A673 (cell line): ENCODE data around the gene CDHR2.

Source experiments
- EZH2 ChIP-seq: fragments of 200-600 bp; sonication (generic); IDR thresholded peaks from 2 replicates; pipeline ENCODE4 v1.6.1; 2017; ENCODE audit warnings: borderline replicate concordance, low read depth, mild to moderate bottlenecking, mixed read lengths, antibody characterized with exemption, low read length; ENCODE audit not compliant: poor library complexity, severe bottlenecking
- TF ChIP-seq, protein P1 (sequence below): fragments of 300-800, 200-600 bp; sonication (generic); conservative IDR thresholded peaks from 2 replicates; pipeline ENCODE4 v1.5.1; 2017; ENCODE audit warnings: low read depth, mild to moderate bottlenecking, antibody characterized with exemption, low read length, moderate library complexity, mixed read lengths

DNA sequence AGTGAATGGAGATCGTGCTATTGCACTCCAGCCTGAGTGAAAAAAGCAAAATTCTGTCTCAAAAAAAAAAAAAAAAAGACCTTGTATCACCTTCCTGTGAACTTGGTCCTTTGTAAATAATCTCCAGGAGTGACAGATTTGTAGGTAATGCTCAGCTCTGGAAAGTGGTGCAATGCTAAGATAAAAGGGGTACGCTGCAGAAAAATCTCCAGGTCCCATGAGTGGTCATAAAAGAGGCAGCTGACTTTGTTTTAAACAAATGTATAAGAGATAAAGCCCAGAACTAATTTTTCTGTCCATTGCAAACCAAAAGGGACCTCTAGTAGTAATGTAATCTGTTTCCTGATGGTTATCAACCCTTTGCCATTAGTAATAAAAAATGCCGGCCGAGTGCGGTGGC, 45.6 kb upstream of the CDHR2 start:
- TF ChIP-seq, protein P1, sequence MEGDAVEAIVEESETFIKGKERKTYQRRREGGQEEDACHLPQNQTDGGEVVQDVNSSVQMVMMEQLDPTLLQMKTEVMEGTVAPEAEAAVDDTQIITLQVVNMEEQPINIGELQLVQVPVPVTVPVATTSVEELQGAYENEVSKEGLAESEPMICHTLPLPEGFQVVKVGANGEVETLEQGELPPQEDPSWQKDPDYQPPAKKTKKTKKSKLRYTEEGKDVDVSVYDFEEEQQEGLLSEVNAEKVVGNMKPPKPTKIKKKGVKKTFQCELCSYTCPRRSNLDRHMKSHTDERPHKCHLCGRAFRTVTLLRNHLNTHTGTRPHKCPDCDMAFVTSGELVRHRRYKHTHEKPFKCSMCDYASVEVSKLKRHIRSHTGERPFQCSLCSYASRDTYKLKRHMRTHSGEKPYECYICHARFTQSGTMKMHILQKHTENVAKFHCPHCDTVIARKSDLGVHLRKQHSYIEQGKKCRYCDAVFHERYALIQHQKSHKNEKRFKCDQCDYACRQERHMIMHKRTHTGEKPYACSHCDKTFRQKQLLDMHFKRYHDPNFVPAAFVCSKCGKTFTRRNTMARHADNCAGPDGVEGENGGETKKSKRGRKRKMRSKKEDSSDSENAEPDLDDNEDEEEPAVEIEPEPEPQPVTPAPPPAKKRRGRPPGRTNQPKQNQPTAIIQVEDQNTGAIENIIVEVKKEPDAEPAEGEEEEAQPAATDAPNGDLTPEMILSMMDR: no peak
- no peak for TF ChIP-seq EZH2
